ENCODE data around the gene VAMP7. TPM values are rescaled to one million over a fixed set of nuclear protein-coding genes. Genes with fewer than 3 reads are reported as not detected.
"Not testable (repeated sequence)": the region's sequence is repeated elsewhere in the genome, so short reads cannot be mapped to it uniquely, and the experiment has no call there.

The VAMP7 gene
- total RNA-seq, 2 experiments from 2014 or later = 39.5 to 41.7 TPM

DNA sequence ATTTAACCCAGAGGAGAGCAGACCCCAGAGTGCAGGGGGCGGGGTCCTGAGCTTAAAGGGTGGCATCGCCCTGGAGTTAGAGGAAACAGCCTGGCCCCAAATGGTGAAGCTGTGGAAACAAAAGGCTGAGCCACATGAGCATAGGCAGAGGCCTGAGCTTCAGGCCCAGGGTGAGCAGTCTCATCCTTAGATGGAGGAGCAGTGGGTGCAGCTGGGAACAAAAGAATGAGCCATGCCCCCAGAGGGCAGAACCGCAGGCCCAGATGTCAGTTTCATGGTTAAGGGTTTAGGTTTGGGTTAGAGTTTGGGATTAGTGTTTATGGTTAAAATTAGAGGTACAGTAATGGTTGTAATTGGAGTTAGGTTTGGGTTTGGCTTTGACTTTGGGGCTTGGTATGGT, 71.9 kb downstream of the VAMP7 start:
- POLR2A ChIA-PET = no interaction called here

DNA sequence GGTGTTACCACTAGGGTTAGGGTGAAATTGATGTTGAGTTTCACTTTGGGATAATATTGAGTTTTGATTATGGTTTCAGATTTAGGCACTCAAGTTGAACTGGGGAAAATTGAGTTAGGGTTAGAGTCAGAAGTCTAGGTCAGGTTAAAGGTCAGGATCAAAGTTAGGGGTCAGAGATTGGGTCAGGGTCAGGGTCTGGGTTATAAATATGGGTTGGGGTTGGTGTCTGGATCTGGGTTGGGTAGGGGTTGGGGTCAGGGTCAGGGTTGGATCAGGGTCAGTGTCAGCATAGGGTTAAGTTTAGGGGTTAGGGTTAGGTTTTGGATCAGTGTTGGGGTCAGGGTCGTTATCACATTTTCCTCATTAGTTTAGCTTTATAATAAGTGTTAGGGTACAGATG, 73.6 kb downstream of the VAMP7 start:
- Mint-ChIP-seq H3K36me3 (ENCODE audit: low read depth) (no peaks in the 10 kb centered on the region), H3K27me3 (no peaks in the 10 kb centered on the region), H3K9me3 (peaks cover 6% of the 10 kb centered on the region), H3K27ac (no peak overlapping the region), H3K4me3 (no peak overlapping the region), H3K4me1 (no peaks in the 10 kb centered on the region)
- CTCF ChIA-PET = no interaction called here
- POLR2A ChIA-PET = no interaction called here
- no peak for DNase-seq

More for the DNA sequence above, 71.9 kb downstream of the VAMP7 start:
- CTCF ChIA-PET = no interaction called here
- no peak for DNase-seq
- no peaks in the 10 kb centered on the region for H3K4me1 Mint-ChIP-seq
- H3K27me3 Mint-ChIP-seq = no peaks in the 10 kb centered on the region
- H3K27ac Mint-ChIP-seq = no peak overlapping the region
- H3K36me3 Mint-ChIP-seq (ENCODE audit: low read depth) = no peaks in the 10 kb centered on the region
- H3K9me3 Mint-ChIP-seq = peaks cover 6% of the 10 kb centered on the region
- no peak overlapping the region for H3K4me3 Mint-ChIP-seq

DNA sequence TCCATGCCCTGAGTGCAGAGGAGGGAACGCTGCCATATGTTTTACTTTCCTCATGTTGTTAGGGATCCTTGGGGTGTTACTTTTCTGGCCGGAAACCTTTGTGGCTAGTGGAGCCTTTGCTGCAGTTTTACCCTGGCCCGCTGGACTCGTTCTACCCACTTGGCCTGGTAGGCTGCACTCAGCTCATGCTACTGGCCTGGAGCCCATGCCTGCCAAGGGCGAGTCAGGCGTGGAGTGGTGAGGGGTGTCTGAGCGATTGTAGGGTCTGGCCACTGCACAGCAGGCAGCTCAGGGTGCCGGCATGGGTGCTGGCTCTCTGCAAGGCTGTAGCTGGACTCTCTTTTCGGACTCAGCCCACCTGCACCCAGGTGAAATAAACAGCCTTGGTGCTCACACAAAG, 75.0 kb downstream of the VAMP7 start:
- Mint-ChIP-seq H3K9me3 (peaks cover 6% of the 10 kb centered on the region), H3K36me3 (ENCODE audit: low read depth) (no peaks in the 10 kb centered on the region), H3K27ac (no peak overlapping the region), H3K27me3 (no peaks in the 10 kb centered on the region), H3K4me3 (no peak overlapping the region), H3K4me1 (no peaks in the 10 kb centered on the region)
- no peak for DNase-seq
- ChIA-PET CTCF (no interaction called here), POLR2A (no interaction called here)

DNA sequence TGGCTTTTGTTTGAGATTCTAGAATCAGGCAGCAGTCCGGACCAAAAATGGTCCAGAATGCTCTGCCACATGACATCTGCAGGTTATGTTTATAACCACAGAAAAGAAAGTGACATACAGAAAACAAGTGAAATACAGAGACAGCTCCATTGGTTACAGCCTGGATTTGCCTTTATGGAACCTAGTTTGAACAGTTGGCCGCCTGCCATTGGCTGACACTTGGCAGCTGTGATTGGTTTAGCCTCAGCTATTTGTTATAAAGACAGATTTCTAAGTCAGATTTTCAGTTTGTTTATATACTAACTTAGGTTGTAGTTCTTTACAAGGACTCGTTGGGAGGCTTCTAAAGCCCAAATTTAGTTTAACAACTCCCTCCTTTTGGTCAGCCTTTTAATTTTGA, 75.5 kb downstream of the VAMP7 start:
- Mint-ChIP-seq H3K27me3 (peaks cover under 1% of the 10 kb centered on the region), H3K4me1 (no peaks in the 10 kb centered on the region), H3K9me3 (peaks cover 6% of the 10 kb centered on the region), H3K4me3 (no peak overlapping the region), H3K27ac (no peak overlapping the region), H3K36me3 (ENCODE audit: low read depth) (no peaks in the 10 kb centered on the region)
- ChIA-PET POLR2A (no interaction called here), CTCF (no interaction called here)
- no peak for DNase-seq

DNA sequence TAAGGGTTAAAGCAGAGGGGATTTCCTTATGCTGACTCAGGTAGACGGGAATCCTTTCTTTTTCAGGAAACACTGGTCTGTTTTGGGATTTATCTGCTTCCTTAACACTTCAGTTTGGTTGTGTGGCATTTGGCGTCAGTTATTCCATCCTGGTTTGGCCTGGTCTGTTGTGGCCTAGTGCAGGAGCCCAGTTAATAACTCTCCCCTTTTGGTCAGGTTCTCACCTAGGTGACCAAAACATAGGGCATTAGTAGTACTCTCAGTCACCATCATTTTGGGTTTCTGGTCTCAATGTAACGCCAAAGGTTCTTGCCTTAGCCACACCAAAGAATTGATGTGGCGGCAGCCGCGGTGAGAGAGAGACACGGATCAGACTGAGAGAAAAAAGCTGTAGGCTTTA, 76.7 kb downstream of the VAMP7 start:
- ChIA-PET CTCF (no interaction called here), POLR2A (no interaction called here)
- no peak for DNase-seq
- Mint-ChIP-seq H3K4me1 (no peaks in the 10 kb centered on the region), H3K4me3 (no peak overlapping the region), H3K27ac (no peak overlapping the region), H3K36me3 (ENCODE audit: low read depth) (no peaks in the 10 kb centered on the region), H3K9me3 (peaks cover 6% of the 10 kb centered on the region), H3K27me3 (peaks cover 3% of the 10 kb centered on the region)

DNA sequence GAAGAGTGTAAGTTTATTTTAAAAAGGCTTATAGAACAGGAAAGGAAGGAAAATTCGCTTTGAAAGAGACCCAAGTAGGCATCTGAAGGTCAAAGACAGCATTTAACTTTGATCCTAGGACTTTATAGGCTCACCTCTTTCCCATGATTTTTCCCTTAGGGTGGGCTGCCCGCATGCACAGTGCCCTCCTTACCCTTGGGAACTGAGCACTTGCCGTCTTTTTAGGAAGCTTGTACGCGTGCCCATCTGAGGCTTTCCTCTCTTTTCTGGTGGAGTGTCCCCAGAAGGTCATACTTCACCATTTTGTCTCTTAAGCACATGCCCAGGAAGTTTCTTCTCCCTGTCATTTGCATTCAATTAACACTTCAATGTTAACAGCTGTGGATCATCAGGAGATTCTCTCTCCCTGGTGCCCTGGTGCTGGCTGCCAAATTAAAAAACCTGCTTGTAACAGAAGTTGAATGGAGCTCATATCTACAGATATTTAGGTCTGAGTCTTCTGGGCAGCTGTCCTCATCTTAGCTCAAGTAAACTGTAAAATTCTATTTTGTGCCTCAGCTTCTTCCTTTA, 78.0 kb downstream of the VAMP7 start:
- CTCF ChIA-PET = no interaction called here

DNA sequence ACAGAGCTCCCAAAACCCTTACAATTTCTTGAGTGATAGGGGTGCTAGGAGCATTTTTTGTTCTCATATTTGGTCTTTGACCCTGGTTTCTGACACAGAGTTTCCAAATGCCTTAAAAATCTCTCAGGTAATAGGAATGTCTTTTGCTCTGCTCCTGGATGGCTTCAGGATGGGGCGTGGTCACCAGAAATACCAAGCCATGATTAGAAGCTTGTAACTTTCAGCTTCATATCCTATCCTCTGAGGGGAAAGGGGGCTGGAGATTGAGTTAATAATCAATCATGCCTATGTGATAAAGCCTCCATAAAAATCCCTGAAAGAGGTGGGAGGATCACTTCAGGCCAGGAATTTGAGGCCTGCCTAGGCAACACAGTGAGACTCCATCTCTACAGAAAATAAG, 81.8 kb downstream of the VAMP7 start:
- Mint-ChIP-seq H3K27ac (no peak overlapping the region), H3K36me3 (ENCODE audit: low read depth) (no peaks in the 10 kb centered on the region), H3K9me3 (peaks cover 7% of the 10 kb centered on the region), H3K27me3 (peaks cover 13% of the 10 kb centered on the region), H3K4me3 (no peak overlapping the region), H3K4me1 (peaks cover 10% of the 10 kb centered on the region)
- POLR2A ChIA-PET = no interaction called here
- CTCF ChIA-PET = no interaction called here
- no peak for DNase-seq

More for the DNA sequence above, 78.0 kb downstream of the VAMP7 start:
- no peak for DNase-seq
- Mint-ChIP-seq H3K4me3 (no peak overlapping the region), H3K4me1 (no peaks in the 10 kb centered on the region), H3K36me3 (ENCODE audit: low read depth) (no peaks in the 10 kb centered on the region), H3K27ac (no peak overlapping the region), H3K9me3 (peaks cover 10% of the 10 kb centered on the region), H3K27me3 (peaks cover 7% of the 10 kb centered on the region)
- POLR2A ChIA-PET = no interaction called here

DNA sequence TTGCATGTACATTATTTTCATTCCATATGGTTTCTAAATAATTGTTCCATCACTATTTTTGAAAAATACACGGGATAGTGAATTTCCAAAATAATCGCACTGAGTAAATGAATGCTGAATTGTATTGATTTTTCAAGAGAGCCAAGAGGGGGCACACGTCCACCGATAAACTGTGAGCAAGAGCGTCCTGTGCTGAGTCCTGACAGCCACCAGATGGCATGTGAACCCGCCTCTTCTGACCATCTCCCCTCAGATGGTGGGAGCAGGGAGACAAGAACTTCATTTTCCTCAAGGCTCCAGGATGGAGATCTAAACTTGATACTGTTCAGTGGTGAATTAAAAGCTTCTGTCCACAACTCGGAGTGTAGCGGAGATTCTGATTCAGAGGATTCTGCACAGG, 85.7 kb downstream of the VAMP7 start:
- Mint-ChIP-seq H3K4me1 (peaks cover 24% of the 10 kb centered on the region), H3K9me3 (peaks cover 22% of the 10 kb centered on the region), H3K4me3 (no peak overlapping the region), H3K27ac (no peak overlapping the region), H3K36me3 (ENCODE audit: low read depth) (peaks cover 10% of the 10 kb centered on the region), H3K27me3 (peaks cover 14% of the 10 kb centered on the region)
- ChIA-PET POLR2A (no interaction called here), CTCF (no interaction called here)
- peak; percentile 54 for DNase-seq

DNA sequence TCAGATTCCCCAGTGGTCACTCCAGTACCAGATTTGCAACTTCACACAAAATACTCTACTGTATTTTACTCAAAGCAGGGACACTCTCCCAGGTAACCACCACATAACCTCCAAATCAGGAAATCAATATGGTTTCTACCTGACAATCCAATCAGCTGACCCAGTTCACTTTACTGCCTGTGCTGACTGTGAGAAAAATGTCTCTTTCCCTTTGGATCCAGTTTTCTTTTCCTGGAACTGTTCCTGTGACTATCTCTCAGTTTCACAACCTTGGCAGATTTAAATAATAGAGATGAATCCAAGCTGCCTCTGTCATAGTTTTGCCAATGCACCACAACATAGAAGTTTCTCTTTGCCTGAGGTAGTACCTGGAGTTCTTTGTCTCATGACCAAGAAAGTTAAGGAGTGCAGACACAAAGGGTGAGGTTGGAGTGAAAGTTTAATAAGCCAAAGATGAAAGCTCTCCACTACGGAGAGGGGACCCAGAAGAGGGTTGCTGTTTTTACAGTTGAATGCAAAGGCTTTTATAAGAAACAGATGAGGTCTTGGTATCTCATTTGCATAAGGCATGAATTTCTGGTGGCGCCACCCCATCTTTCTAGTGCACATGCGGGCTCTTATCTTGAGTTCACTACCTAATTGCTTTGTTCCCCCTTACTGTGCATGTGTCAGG, 86.6 kb downstream of the VAMP7 start:
- peaks cover 14% of the 10 kb centered on the region for H3K27me3 Mint-ChIP-seq
- no peak overlapping the region for H3K4me3 Mint-ChIP-seq
- peaks cover 22% of the 10 kb centered on the region for H3K9me3 Mint-ChIP-seq
- POLR2A ChIA-PET = no interaction called here
- peak overlapping the region; percentile 6 for H3K27ac Mint-ChIP-seq
- H3K4me1 Mint-ChIP-seq = peaks cover 24% of the 10 kb centered on the region
- DNase-seq = no peak
- CTCF ChIA-PET = no interaction called here
- peaks cover 10% of the 10 kb centered on the region for H3K36me3 Mint-ChIP-seq (ENCODE audit: low read depth)

DNA sequence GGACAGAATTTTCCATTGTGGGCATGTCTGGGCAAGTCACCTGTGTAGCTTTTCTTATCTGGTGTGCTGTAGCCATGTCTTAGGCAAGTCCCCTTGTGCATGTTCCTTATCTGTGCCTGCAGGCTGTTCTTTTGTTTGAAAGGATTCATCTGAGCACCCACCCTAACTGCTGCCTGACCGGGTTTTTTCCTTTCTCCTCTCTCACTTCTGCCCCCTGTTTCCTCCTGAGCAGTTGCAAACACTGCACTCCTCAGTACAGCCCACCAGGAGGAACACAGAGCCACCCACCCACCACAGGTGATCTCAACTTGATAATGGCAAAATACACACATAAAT, 87.1 kb downstream of the VAMP7 start:
- peaks cover 22% of the 10 kb centered on the region for H3K9me3 Mint-ChIP-seq
- CTCF ChIA-PET = no interaction called here
- peaks cover 14% of the 10 kb centered on the region for H3K27me3 Mint-ChIP-seq
- DNase-seq = no peak
- H3K36me3 Mint-ChIP-seq (ENCODE audit: low read depth) = peaks cover 10% of the 10 kb centered on the region
- no peak overlapping the region for H3K4me3 Mint-ChIP-seq
- POLR2A ChIA-PET = no interaction called here
- H3K27ac Mint-ChIP-seq = no peak overlapping the region
- H3K4me1 Mint-ChIP-seq = peaks cover 24% of the 10 kb centered on the region

DNA sequence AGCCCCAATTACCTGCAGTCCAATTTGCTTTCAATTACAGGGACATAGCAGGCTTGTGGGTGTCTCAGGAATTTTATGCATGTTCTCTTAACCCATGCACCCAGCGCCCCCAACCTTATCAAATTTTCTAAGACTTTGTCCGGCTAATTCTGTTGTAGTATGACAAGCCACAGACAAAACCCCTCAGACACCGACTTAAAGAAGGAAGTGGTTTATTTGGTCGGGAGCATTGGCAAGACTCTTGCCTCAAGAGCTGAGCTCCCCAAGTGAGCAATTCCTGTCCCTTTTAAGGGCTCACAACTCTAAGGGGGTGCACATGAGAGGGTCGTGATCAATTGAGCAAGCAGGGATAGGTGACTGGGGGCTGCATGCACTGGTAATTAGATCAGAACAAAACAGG, 87.6 kb downstream of the VAMP7 start:
- H3K27ac Mint-ChIP-seq = no peak overlapping the region

DNA sequence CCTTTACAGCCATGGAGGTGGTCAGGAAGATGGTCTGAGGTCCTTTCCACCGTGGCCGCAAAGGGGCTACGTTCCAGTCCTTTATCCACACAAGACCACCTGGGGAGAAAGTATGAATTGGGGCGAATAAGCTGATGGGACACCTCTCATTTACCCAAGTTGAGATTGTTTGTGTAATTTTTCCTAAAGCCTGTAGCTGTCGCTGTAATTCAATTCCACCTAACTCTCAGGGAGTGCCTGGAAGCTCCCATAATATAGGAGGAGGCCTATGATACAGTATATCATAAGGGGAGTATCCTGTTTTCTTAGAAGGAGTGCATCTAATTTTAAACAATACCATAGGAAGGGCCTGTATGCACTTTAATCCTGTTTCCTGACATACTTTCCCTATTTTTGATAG, 90.5 kb downstream of the VAMP7 start:
- H3K27me3 Mint-ChIP-seq, DNase-seq, H3K27ac Mint-ChIP-seq, POLR2A ChIA-PET, H3K4me3 Mint-ChIP-seq, CTCF ChIA-PET: not testable (repeated sequence)
- peaks cover 10% of the 10 kb centered on the region for H3K36me3 Mint-ChIP-seq (ENCODE audit: low read depth)
- peaks cover 24% of the 10 kb centered on the region for H3K4me1 Mint-ChIP-seq
- peaks cover 20% of the 10 kb centered on the region for H3K9me3 Mint-ChIP-seq

More for the DNA sequence above, 87.6 kb downstream of the VAMP7 start:
- ChIA-PET CTCF (no interaction called here), POLR2A (no interaction called here)
- Mint-ChIP-seq H3K27me3 (peaks cover 13% of the 10 kb centered on the region), H3K36me3 (ENCODE audit: low read depth) (peaks cover 10% of the 10 kb centered on the region), H3K4me1 (peaks cover 24% of the 10 kb centered on the region), H3K4me3 (no peak overlapping the region), H3K9me3 (peaks cover 20% of the 10 kb centered on the region)
- DNase-seq = no peak

DNA sequence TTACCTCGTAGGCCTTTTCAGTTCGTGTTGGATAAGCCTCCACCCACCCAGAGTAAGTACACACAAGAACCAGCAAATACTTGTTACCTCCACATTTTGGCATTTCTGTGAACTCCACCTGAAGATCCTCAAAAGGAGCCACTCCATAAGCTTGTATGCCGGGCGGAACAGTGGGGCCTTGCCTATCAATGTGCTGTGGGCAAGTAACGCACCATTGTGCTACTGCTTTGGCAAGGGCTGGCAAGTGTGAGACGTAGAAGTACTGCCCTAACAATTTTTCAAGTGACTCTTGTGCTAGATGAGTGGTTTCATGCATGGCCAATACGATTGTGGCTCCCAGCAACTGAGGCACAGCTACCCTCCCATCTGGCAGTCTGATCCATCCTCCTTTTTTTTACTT, 91.1 kb downstream of the VAMP7 start:
- Mint-ChIP-seq H3K9me3 (peaks cover 20% of the 10 kb centered on the region), H3K36me3 (ENCODE audit: low read depth) (peaks cover 10% of the 10 kb centered on the region), H3K4me1 (peaks cover 19% of the 10 kb centered on the region)
- H3K27me3 Mint-ChIP-seq, H3K27ac Mint-ChIP-seq, POLR2A ChIA-PET, H3K4me3 Mint-ChIP-seq, CTCF ChIA-PET, DNase-seq: not testable (repeated sequence)

DNA sequence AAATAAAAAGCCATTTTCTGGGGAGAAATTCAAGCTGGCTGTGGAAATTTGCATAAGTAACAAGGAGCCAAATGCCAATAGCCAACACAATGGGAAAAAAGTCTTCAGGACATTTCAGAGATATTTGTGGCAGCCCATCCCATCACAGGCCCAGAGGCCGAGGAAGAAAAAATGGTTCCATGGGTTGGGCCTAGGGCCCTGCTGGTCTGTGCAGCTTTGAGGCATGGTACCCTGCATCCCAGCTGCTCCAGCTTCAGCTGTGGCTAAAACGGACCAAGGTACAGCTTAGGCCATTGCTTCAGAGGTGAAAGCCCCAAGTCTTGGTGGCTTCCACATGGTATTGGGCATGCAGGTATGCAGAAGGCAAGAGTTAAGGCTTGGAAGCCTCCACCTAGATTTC, 102.2 kb downstream of the VAMP7 start:
- peaks cover 10% of the 10 kb centered on the region for H3K9me3 Mint-ChIP-seq
- no peak for DNase-seq
- no peak overlapping the region for H3K4me3 Mint-ChIP-seq
- no peak overlapping the region for H3K27ac Mint-ChIP-seq
- H3K36me3 Mint-ChIP-seq (ENCODE audit: low read depth) = no peaks in the 10 kb centered on the region
- ChIA-PET CTCF (no interaction called here), POLR2A (no interaction called here)
- H3K4me1 Mint-ChIP-seq = peaks cover 2% of the 10 kb centered on the region
- H3K27me3 Mint-ChIP-seq = no peaks in the 10 kb centered on the region

All from activated CD4-positive, alpha-beta memory T cell treated with anti-CD3 and anti-CD28 coated beads, Interleukin-2, amount 10 ng/mL, durations not matched to agents 7 days and 5 days (primary cell).